PC-3 (cell line): Measurements from ENCODE around the gene ARHGAP24. TPM values are rescaled to one million over a fixed set of nuclear protein-coding genes. Genes with fewer than 3 reads are reported as not detected.
"Not testable (repeated sequence)": the region's sequence is repeated elsewhere in the genome, so short reads cannot be mapped to it uniquely, and the experiment has no call there.

Experiments used
- ATAC-seq: fragments of 200-7000 bp; cut with Tn5 transposase; 2 replicates; pipeline ENCODE4 v1.9.1; 2020; ENCODE audit warnings: mild to moderate bottlenecking, moderate library complexity
- BruUV-seq: library from RNA; stranded (reverse); fragments of 400-500 nt; replicated peaks from 2 replicates; lab custom pipeline; 2021; lab: Mats Ljungman, UMichigan
- CTCF ChIA-PET: fragments of 300-600 bp; sonication (Branson Sonifier 250); formaldehyde crosslinking; loops from one replicate; lab custom pipeline; 2022; ENCODE audit warnings: antibody characterized with exemption; lab: Charles Lee
- POLR2A ChIA-PET: fragments of 300-600 bp; sonication (Branson Sonifier 250); formaldehyde crosslinking; loops from one replicate; lab custom pipeline; 2022; ENCODE audit warnings: antibody characterized with exemption; ENCODE audit not compliant: unreplicated experiment; lab: Charles Lee
- DNase-seq: peaks from one replicate; pipeline ENCODE4 v3.0.0-alpha.2; 2015
- H2AFZ ChIP-seq: fragments of 300-600 bp; sonication (generic); 2 replicates; pipeline ENCODE4 v1.6.0; 2016; ENCODE audit warnings: antibody characterized with exemption, low read length
- H3F3A ChIP-seq: fragments of 300-600 bp; sonication (generic); one replicate; pipeline ENCODE4 v1.6.0; 2017; ENCODE audit warnings: antibody characterized with exemption, low read length, control low read depth, mild to moderate bottlenecking; ENCODE audit not compliant: unreplicated experiment
- H3K27ac ChIP-seq: fragments of 300-600 bp; sonication (generic); 2 replicates; pipeline ENCODE4 v1.5.1; 2016; ENCODE audit warnings: mild to moderate bottlenecking, low read length
- H3K27me3 ChIP-seq: fragments of 300-600 bp; sonication (generic); 2 replicates; pipeline ENCODE4 v1.6.1; 2016; ENCODE audit warnings: low read length, mixed read lengths
- H3K36me3 ChIP-seq: fragments of 300-600 bp; sonication (generic); 2 replicates; pipeline ENCODE4 v1.6.1; 2016; ENCODE audit warnings: low read depth, mixed run types, low read length, mixed read lengths
- H3K4me1 ChIP-seq: fragments of 300-600 bp; sonication (generic); 2 replicates; pipeline ENCODE4 v1.5.1; 2016; ENCODE audit warnings: low read length; ENCODE audit not compliant: insufficient read depth
- H3K4me2 ChIP-seq: fragments of 300-600 bp; sonication (generic); 2 replicates; pipeline ENCODE4 v1.6.0; 2016; ENCODE audit warnings: low read length
- H3K4me3 ChIP-seq: fragments of 300-600 bp; sonication (generic); 2 replicates; pipeline ENCODE4 v1.5.1; 2016; ENCODE audit warnings: mild to moderate bottlenecking, low read length, mixed read lengths
- H3K79me2 ChIP-seq: fragments of 300-600 bp; sonication (generic); 2 replicates; pipeline ENCODE4 v1.6.1; 2017; ENCODE audit warnings: low read length, mixed read lengths
- H3K9ac ChIP-seq: fragments of 300-600 bp; sonication (generic); 2 replicates; pipeline ENCODE4 v1.6.0; 2016; ENCODE audit warnings: mild to moderate bottlenecking, low read length
- H3K9me2 ChIP-seq: fragments of 300-600 bp; sonication (generic); replicated peaks from 2 replicates; pipeline ENCODE4 v1.6.1; 2016; ENCODE audit warnings: mixed run types, low read length, mixed read lengths
- H3K9me3 ChIP-seq: fragments of 300-600 bp; sonication (generic); 2 replicates; pipeline ENCODE4 v1.6.1; 2016; ENCODE audit warnings: low read length, mixed read lengths
- H4K20me1 ChIP-seq: fragments of 300-600 bp; sonication (generic); 2 replicates; pipeline ENCODE4 v1.6.1; 2016; ENCODE audit warnings: low read length, mixed read lengths
- EZH2 ChIP-seq: fragments of 300-600 bp; sonication (generic); IDR thresholded peaks from one replicate; pipeline ENCODE4 v1.6.1; 2017; ENCODE audit warnings: antibody characterized with exemption, mild to moderate bottlenecking, low read length; ENCODE audit not compliant: unreplicated experiment
- EZH2phosphoT487 ChIP-seq: fragments of 300-600 bp; sonication (generic); IDR thresholded peaks from 2 replicates; pipeline ENCODE4 v1.6.1; 2018; ENCODE audit warnings: mild to moderate bottlenecking, antibody characterized with exemption, low read length, borderline replicate concordance
- intact Hi-C: fragments of 100-400 bp; cut with micrococcal nuclease; formaldehyde crosslinking; loops from 2 replicates; pipeline ENCODE4 v1.9.0; 2023
- total RNA-seq: library from RNA; depleted of rRNA; stranded (reverse); fragments of >200 nt; gene quantifications from 2 replicates; pipeline ENCODE4 v1.2.3, GENCODE V29; 2014
- TF ChIP-seq, protein P1 (sequence below): fragments of 300-600 bp; sonication (generic); conservative IDR thresholded peaks from 2 replicates; pipeline ENCODE4 v1.5.1; 2017; ENCODE audit warnings: antibody characterized with exemption, low read depth, mild to moderate bottlenecking, low read length

ARHGAP24 gene
- total RNA-seq, 1 experiment from 2014 or later = 7.4 TPM

DNA sequence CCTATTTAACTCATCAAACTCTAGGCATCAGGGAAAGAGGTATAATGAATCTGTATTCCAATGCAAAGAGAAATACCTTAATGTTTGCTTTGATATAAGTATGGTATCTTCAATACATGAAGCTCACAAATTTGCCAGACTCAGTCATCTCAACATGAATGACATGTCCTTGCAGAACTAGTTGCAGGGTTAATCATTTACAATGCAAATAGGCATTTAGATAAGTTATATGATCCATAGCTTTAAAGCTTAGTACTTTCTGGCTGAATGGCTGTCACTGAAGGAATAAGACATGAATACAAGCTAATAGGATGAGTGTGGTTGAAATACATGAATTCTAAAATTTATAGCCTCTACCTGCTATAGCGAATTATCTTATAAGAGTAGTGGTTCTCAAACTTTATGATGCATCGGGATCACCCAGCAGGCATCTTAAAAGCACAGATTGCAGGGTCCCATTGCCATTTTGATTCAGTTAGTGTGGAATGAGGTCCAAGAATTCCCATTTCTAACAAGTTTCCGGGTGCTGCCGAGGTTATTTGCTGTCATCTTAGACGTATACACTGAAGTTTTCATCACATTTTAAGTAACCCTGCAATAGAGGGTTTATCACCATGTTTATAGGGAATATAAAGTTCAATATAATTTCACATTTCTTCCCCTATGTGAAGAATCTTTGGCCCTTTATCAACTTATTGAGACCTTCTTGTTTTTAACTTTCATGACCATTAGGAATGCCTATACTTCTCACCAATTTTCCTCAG is 439.2 kb downstream of the ARHGAP24 start:
- POLR2A ChIA-PET = no interaction called here
- intact Hi-C loops = no loop called here
- Histone ChIP-seq H3K79me2 (no peaks in the 10 kb centered on the region), H3K4me2 (no peak overlapping the region), H3K36me3 (no peaks in the 10 kb centered on the region), H4K20me1 (no peaks in the 10 kb centered on the region), H3K27me3 (no peaks in the 10 kb centered on the region), H3K9me3 (no peaks in the 10 kb centered on the region), H3K27ac (no peak overlapping the region), H2AFZ (no peak overlapping the region), H3K4me1 (no peaks in the 10 kb centered on the region), H3K9me2 (no peaks in the 10 kb centered on the region), H3K4me3 (no peak overlapping the region), H3F3A (no peaks in the 10 kb centered on the region), H3K9ac (no peak overlapping the region)
- ATAC-seq (no peak), DNase-seq (peak; percentile 4)
- TF ChIP-seq, protein P1, sequence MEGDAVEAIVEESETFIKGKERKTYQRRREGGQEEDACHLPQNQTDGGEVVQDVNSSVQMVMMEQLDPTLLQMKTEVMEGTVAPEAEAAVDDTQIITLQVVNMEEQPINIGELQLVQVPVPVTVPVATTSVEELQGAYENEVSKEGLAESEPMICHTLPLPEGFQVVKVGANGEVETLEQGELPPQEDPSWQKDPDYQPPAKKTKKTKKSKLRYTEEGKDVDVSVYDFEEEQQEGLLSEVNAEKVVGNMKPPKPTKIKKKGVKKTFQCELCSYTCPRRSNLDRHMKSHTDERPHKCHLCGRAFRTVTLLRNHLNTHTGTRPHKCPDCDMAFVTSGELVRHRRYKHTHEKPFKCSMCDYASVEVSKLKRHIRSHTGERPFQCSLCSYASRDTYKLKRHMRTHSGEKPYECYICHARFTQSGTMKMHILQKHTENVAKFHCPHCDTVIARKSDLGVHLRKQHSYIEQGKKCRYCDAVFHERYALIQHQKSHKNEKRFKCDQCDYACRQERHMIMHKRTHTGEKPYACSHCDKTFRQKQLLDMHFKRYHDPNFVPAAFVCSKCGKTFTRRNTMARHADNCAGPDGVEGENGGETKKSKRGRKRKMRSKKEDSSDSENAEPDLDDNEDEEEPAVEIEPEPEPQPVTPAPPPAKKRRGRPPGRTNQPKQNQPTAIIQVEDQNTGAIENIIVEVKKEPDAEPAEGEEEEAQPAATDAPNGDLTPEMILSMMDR = no peak
- TF ChIP-seq EZH2phosphoT487 (no peak), EZH2 (no peak)
- BruUV-seq = no TSS peak
- CTCF ChIA-PET = no interaction called here

DNA sequence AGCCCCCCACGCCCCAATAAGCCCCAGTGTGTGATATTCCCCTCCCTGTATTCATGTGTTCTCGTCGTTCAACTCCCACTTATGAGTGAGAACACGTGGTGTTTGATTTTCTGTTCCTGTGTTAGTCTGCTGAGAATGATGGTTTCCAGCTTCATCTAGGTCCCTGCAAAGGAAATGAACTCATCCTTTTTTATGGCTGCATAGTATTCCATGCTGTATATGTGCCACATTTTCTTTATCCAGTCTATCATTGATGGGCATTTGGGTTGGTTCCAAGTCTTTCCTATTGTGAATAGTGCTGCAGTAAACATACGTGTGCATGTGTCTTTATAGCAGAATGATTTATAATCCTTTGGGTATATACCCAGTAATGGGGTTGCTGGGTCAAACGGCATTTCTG is 440.6 kb downstream of the ARHGAP24 start:
- intact Hi-C loops, H3K9me2 ChIP-seq, H3K4me3 ChIP-seq, H3K9me3 ChIP-seq, H3F3A ChIP-seq, BruUV-seq, H3K79me2 ChIP-seq, DNase-seq, H2AFZ ChIP-seq, ATAC-seq, POLR2A ChIA-PET, H3K27ac ChIP-seq, CTCF ChIA-PET, H3K27me3 ChIP-seq, H3K4me2 ChIP-seq, H3K36me3 ChIP-seq, H4K20me1 ChIP-seq, H3K9ac ChIP-seq, H3K4me1 ChIP-seq: not testable (repeated sequence)

DNA sequence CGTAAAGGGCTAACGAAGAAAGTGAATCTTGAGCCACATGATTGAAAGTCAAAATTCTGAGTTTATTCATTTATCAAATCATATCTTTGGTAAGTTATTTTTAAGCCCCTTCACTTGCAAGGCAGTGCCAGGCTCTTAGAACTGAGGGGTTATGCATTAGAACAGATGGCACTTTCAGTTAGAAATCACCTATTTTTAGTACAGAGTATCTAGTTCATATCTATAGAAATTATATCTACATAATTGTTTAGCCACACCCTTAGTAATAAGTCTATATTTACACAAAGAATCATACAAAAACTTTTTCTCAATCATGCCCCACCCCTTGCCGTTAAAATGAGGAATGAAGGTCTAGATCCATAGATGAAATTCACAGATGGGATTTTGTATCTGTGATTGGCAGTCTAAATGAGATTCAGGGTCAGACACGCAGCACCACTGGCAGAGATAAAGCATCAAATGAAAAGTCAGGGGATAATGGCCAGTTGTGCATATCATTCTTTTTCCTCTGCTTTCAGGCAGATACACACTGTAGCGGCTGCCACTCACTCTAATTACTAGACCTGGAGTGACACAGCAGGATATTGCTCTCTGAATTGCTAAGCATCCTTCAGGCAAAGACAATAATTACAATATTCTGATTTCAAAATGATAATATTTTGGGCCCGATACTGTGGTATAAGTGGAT is 444.4 kb downstream of the ARHGAP24 start:
- intact Hi-C loops = no loop called here
- Histone ChIP-seq H4K20me1 (no peaks in the 10 kb centered on the region), H3K36me3 (no peaks in the 10 kb centered on the region), H3F3A (no peaks in the 10 kb centered on the region), H3K9me2 (no peaks in the 10 kb centered on the region), H3K9ac (no peak overlapping the region), H3K79me2 (no peaks in the 10 kb centered on the region), H3K4me3 (no peak overlapping the region), H3K9me3 (no peaks in the 10 kb centered on the region), H3K27ac (no peak overlapping the region), H3K4me2 (no peak overlapping the region), H3K4me1 (no peaks in the 10 kb centered on the region), H2AFZ (no peak overlapping the region), H3K27me3 (no peaks in the 10 kb centered on the region)
- POLR2A ChIA-PET = no interaction called here
- no peak for DNase-seq
- TF ChIP-seq EZH2phosphoT487 = no peak
- TF ChIP-seq, protein P1 = no peak
- TF ChIP-seq EZH2 = no peak
- BruUV-seq = no TSS peak
- CTCF ChIA-PET = no interaction called here
- no peak for ATAC-seq
